Measurements from ENCODE around the gene EHD4.

Gene EHD4

DNA sequence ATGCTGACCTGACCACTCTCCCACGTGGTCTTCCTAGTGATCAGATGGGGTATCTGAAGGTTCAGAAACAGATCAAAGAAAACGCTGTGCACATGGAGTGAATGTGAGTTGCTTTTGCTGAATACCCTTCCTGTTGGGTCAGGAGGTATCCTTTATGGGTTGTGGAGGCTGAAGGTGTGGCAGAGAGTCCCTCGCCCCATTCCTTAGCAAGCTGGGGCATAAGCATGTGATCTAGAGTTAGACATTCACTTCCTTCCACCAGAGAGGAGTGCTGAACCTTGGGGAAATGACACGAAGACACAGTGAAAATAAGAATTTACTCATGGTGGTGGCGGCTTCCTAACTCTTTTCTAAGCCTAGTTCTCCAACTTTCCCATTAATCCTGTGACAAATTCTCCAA is 50.7 kb downstream of the EHD4 start:
- DNase-seq (ENCODE audit: low read depth in 3 of 3, low spot score in 1 of 3), result no peak

DNA sequence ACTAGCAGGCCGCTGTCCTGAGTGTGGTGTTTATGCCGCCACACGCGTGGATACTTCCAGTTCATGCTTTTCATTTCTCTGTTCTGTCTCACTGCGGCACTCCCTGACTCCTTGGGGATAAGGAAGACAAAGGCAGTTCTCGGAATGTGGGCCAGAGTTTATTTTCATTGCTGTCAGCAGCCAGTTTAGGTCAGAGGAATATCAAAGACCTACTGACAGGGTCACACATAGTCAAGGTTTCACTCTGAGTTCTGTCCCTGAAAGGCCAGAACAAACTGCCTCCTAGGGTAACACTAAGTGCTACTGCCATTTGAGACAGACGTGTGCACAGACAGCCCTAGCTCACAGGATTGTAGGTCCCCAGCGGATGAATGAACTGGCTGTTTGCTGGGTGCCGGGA is 51.2 kb downstream of the EHD4 start:
- DNase-seq (ENCODE audit: low read depth in 3 of 3, low spot score in 1 of 3), result no peak

DNA sequence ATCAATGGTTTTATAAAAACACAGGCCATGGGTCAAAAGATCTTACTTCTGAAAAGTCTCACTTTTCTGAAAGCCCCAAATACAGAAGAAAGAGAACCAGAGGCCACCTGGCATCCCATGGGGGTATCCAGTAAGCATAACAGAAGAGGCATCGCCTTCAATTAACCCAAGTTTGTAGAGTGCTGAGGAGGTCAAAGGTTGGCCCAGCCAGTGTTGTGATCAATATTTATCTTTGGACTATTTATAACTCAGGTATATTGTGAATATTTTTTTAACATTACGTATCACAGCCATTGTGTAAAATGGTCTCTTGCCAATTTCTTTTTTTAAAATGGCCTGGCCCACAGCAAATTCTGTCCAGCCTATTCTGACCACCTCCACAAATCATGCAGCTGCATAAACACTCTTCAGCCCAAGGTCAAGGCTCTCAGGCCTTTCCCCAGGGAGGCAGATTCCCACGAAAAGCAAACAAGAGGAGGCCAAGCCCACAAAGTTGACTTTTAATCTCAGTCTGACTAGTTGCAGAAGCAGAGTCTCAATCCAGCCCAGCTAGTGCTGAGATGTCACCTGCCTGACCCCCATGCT is 52.3 kb downstream of the EHD4 start:
- DNase-seq (ENCODE audit: low read depth in 3 of 3, low spot score in 1 of 3), result no peak

DNA sequence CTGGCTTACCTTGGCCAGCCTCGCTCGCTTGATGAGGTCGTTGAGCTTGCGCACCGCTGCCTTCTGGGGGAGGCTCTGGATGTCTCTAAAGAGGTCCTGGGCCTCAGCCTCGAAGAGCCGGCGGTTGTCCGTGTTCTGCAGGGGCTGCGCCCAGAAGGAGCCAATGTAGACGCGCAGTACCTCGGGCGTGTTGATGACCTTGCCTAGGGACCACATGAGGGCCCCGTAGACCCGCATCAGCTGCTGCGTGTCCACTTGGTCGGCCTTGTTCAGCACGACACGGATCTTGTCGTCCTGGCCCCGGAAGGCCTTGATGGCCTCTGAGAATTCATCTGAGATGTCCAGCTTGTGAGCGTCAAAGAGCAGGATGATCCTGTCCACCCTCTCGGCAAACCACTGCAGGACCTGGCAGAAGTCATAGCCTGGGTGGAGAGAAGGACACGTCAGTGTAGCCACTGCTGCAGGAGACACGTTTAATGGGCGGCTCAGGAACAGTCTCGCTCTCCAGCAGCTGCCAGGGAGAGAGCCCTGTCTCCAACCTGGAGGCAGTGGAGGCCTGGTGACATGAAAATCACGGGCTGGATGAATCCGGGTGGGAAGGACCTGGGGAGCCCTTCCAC is 53.0 kb downstream of the EHD4 start:
- DNase-seq (ENCODE audit: low read depth in 3 of 3, low spot score in 1 of 3), result no peak

DNA sequence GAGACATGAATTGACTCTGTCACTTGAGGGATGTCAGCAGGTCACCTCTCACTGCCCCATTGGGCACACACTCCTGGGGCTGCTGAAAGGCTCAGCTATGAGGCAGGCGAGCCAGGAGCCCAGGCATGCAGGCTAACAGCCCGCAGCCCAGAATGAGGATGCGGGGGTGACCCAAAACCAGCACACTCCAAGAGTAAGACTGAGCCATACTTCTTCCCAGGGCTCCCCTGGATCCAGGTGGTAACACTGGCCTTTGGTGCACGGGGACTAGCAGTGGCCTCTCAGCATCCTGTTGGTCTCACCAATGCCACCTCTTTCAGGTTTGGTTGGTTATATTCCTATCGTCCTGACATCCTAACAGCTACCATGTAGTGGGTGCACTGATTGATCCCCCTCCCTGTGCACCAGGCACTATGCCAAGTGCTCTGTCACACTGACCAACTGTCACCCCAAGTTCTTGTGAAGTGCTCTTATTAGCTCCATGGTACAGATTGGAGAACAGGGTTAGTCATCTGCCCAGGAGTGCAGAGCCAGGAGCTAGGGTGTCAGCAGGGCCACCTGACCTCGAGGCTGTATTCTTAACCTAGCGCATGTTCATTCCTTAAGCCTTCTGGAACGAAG is 53.7 kb downstream of the EHD4 start:
- DNase-seq (ENCODE audit: low read depth in 3 of 3, low spot score in 1 of 3), result no peak

DNA sequence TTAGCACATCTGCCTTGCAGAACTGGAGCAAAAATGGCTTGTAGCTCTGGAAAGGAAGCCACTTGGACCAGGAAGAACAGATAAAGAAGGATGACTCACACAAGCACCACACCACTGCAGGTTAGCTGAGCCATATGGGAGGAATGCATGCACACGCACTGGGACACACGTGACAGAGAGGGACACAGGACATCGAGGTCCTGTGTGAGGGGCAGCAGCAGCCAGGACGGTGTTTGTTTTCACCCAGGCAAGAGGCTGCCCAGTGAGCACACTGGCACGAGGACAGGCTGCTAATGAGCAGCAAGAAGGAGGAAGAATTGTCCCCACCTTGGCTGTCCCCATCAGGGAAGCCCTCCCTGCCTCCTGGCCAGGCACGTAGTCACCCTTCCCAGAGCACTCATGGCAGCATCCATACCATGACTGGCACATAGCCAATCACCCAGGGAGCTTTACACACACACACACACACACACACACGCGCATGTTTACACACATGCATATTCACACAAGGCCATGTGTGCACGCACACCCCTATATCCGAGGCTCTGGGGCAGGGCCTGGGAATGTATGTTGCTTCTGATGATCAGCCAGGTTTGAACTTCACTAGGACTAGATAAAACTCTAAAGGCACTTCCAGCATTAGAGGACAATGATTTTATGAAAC is 54.5 kb downstream of the EHD4 start:
- DNase-seq (ENCODE audit: low read depth in 3 of 3, low spot score in 1 of 3), result no peak

DNA sequence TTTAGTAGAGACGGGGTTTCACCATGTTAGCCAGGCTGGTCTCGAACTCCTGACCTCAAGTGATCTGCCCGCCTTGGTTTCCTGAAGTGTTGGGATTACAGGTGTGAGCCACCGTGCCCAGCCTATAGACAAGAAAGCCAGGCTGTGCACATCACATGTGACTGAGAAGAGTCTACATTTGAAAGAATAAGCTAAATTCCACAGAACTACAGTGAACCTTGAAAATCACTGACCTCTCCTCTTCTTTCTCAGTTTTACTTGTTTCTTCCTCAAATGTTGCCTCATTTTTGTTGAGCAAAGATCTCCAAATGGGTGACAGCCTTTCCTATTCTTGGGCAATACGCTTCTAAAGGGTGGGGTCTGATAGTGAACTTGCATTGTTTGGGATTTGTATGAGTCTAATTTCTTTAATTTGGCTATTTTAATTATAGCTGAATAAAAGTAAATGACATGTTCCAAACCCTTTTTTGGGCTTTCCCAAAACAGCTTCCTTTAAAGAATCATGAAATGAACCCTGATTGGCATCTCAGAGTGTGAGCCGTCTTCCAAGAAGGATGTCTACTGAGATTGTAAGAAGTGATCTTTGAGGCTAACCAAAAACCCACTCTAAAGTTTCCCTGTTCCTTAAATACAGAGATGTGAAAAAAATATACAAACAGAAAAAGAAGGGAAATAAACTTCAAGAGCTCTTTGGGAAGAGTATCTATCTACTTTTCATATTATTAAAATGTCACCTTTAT is 56.9 kb downstream of the EHD4 start:
- no peak for DNase-seq (ENCODE audit: low read depth in 3 of 3, low spot score in 1 of 3)

DNA sequence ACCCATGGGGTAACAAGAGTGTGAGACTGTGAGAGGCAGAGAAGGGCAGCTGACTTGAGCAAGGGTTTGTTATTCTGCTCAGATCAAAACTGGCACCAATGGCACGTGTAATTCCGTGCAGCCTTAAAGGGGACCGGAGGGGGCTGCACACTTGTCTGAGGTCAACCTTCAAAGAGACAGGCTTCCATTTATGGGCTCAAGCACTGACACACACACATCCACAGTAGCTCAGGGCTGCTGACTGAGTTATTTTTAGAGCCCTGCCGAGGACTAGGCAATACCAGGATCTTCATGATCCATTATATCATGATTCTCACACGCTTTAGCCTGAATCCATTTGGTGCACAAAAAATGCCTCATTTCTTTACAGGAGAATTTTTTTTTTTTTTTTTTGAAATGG is 57.9 kb downstream of the EHD4 start:
- DNase-seq (ENCODE audit: low read depth in 3 of 3, low spot score in 1 of 3), result no peak

DNA sequence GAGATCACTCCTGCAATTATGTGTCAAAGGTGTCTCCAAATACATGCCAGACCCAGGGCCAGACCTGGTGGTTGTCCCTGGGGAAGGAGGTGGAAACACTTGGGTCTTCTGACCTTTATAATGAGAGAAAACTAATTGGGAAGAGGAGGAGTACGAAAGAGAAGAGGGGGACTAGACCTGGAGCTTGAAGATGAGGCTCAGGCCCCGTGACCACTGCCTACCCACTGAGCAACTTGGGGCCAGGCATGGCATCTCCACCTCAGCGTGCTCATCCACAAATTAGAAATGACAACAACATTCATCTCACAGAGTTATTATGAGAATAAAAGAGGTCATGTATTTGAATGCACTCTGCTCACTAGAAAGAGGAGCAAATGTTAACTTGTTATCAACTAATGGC is 59.1 kb downstream of the EHD4 start:
- no peak for DNase-seq (ENCODE audit: low read depth in 3 of 3, low spot score in 1 of 3)

DNA sequence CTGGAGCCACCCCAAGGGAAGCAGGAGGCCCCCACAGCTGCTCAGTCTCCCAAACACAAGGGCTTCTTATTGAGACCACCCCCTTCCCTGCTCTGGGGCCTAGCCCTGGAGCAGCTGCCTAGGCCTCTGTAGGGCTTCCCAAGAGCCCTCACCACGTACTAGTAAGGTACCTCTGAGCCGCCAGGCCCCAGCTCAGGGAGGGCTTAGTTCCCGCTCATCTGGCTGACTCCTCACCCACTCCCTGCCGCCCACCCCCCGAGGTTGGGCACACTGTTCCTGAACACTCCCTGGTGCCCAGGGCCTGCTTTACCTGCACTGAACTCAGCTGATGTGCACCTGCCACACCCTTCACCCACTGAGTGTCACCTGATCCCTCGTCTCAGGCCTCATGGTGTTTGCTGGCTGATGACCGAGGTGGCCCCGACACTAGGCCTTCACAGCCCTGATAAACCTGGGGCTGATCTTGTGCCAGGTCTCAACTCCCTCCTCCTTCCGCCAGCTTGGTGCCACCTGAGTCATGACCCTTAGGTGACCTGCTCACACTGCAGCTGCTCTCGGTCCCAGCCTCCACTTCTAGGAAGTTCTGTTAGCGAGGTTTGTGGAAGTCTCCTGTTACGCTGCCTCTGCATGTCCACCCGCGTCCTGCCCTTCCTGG is 60.5 kb downstream of the EHD4 start:
- DNase-seq (ENCODE audit: low read depth in 3 of 3, low spot score in 1 of 3), result no peak

DNA sequence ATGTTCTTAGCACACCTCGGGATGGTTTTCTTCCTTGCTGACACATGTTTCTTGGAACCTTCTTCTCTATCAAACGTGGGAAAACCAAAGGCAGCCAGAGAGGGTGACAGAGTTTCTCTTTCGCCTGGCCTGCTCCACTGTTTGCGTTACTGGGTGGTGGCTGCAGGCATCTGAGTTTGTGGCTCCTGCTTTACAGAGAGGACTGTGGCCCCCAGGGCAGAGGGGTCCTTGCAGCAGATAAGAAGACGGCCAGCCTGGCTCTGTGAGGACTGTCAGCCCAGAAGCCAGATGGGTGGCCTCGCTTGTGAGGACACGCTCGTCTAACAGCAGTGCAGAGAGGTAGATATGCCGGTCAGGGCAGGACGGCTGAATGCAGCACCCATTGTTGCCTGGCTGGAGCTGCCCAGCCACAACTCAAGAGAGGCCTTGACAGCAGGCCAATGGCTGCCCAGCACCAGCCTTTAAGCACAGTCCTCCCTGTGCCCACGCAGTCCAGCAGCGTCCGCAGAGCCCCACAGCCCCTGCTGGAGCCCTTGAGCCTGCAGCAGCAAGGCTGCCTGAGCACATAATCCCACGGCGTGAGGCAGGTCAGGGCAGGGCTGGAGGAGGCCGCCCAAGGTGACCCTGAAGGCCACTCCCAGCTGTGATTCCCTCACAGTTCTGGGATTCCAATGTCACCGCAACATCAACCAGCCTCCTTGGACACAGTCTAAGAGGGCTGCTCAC is 63.5 kb downstream of the EHD4 start:
- no peak for DNase-seq (ENCODE audit: low read depth in 3 of 3, low spot score in 1 of 3)

DNA sequence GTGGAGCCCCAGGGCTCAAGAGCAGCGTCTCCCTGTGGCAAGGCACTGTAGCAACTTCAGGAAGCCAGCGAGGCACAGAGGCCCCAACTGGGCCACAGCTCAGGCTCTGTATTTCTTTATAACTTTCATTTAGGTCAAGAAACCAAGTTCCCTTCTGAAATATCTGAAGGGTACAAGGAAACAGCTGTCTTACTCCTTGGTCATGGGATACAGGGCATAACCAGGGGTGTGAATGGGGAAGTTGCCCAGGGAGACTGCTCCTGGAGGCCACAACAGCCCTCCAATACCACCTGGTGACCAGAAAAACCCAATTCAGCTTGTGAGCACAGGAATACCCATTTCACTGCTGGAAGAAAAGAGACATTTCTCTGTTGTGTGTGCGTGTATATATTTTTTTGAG is 65.2 kb downstream of the EHD4 start:
- DNase-seq (ENCODE audit: low read depth in 3 of 3, low spot score in 1 of 3), result no peak

DNA sequence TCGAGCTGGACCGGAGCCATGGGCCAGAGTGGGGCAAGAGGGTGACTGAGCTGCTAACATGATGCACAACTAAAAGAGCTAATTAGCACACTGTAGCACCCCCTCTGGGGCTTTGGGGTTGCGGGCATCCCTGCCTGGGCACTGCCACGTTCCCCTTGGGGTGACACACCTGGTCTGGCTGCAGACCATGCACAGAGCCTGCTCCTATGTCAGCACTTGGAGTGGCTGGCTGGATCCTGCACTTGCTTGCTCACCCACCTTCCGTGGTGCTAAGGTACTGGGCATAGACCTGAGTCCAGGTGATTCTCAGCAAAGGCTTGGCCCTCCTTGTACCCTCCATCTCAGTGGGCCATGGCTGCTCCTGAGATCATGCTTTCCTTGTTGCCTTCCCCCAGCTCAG is 65.7 kb downstream of the EHD4 start:
- no peak for DNase-seq (ENCODE audit: low read depth in 3 of 3, low spot score in 1 of 3)

DNA sequence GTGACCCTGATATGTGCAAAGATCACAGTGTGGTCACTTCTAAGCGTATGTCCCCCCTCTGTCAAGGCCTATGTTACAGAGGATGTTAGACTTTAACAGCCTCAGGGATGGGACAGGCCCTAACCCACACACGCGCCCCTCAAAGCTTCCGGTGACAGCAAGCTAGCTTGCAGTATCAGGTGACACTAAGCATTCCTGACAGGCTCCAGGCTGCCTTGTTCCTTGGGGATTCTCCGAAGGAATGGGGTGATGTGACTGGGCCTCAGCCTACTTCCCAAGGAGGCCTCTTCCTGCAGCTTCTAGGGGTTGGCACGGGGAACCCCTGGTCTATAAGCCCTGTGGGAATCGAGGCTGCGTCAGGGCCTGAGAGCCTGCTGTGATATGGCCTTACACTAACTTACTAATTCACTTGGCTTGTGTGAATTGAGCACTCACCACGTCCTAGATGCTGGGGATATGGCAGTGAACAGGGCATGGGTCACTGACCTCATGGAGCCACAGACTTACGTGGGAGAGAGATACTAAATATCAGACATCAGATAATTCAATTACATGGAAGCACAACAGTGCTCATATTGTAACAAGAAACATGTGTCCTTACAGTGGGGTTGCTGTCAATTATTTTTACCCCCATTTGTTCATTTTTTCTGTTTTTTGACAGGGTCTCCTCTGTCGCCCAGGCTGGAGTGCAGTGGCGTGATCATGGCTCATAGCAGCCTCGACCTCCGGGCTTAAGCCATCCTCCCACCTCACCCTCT is 67.1 kb downstream of the EHD4 start:
- DNase-seq (ENCODE audit: low read depth in 3 of 3, low spot score in 1 of 3), result no peak

DNA sequence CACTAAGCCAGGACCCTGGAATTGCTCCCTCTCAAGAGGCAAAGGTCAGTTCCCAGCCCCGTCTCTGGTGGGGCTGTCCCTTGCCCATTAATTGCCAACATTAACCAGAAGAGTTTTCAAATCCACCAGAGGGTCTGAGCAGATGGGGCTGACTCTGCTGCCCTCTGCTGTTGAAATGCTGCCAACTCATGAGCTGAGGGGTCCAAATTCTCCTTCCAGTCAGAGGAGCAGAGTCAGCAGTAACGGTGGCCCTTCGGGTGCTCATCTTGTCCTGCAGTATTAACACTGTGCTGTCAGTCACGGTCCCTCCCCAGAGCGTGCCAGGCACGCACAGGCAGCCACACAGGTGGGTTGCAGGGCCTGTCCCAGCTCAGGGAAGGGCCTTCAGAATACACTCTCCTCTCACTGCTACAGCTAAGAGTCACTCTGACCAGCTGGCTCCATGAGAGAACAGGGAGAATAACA is 67.8 kb downstream of the EHD4 start:
- DNase-seq (ENCODE audit: low read depth in 3 of 3, low spot score in 1 of 3), result peak; percentile 31 to 57 (median 56)

DNA sequence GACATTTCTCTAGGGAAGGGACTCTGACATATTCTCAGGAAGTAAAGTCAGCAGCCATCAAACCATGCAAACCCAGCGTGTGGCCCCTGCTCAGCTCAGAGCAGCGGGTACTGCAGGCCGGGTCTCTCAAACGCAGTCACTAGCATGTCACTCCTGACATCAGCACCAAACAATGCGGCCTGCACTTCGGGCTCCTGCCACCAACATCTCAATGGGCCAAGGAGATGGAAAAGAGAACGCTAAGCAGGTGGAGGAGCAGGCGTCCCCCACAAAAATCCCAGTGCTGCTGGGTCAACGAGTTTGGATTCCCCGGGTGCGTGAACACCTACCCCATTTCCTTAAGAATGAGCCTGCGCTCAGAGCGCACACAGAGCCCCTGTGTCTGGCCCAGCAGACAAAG is 68.6 kb downstream of the EHD4 start:
- DNase-seq (ENCODE audit: low read depth in 3 of 3, low spot score in 1 of 3), result no peak

DNA sequence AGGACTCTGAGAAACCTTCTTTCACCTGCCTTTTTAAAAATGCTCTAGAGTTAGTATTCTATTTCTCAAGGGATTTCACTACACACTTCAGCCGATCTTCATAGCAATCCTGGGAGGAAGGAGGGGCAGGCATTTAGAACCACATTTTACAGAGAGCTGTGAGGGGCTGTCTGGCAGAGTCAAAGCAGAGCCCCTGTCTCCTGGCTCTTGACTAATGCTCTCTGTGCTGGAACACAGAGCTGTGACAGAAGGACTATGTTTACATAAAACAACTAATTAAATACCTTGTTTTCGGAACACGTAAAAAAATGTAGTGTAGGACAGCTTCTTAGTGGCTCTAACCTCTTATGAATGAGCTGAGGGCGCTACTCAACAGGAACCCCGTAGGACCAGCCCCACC is 70.9 kb downstream of the EHD4 start:
- no peak for DNase-seq (ENCODE audit: low read depth in 3 of 3, low spot score in 1 of 3)

DNA sequence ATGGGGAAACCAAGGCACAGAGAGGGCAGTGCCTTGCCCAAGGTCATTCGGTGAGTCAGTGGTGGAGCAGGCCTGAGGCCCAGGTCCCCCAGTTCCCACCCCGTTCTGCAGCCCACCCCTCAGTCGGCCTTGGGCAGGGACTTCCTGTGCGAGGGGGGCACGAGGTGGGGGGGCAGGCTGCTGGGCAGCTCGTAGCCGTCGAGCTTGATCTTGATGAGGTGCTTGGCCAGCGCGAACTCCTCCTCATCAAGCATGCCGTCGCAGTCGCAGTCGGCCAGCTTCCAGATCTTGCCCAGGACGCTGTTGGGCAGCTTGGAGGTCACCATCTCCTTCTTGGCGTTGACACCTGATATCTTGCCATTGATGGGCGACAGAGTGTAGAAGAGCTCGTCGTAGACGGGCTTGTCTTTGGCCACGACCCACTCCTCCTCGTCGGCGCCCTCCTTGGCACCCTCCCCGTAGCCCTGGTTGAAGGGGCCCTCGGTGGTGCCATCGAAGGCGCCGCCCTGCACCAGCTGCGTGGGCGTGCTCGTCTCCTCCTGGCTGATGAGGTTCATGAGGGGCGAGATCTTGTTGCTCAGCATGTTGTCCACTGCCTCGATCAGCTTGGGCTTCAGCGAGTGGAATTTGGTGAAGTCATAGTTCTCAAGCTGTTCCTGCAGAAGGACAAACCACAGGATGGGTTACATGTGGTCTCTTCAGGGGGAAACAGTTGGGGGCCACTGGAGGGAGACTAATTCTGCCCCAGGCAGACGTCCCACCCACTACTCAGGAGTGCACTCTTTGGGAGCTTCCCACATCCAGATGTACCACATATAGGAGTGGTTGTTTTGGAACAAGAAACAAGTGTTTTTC is 71.6 kb downstream of the EHD4 start:
- no peak for DNase-seq (ENCODE audit: low read depth in 3 of 3, low spot score in 1 of 3)

Data from stimulated activated CD4-positive, alpha-beta T cell treated with anti-CD3 and anti-CD28 coated beads, TNF-alpha, amount 100 ng/mL, for 1 hour (primary cell).